ENCODE measurements around the gene MAP4K4.
A peak's percentile ranks its signal among the peaks of the same experiment; 100 is the strongest.

DNA sequence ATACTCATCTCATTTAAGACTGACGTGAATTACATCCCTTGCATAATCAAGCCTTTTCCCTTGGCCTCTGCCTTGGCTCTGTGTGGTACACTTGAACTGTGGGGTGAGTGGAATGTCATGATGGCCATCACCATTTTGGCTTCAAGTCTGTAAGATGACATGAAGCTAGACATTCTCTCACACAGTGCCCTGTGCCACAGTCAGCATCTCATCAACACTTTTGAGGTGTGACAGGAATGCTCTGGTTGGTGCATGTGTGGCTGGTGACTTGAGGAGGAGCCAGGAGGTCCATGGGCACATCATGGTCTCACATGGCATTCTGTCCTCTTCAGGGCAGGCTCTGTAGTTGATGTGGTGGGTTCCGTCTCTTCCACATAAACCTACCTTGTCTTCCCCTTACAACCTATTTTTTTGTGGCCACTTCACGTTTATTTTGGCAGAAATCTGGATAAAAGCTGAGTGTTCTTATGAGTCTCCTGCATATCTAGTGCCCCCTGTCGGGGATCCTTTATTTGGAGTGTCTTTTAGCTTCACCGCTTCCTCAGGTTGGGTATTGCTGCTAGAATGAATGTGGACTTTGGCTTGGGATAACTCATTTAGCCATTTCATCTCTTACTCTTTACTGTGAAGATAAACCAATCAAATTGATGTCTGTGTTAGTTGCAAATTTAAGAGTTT is 28.1 kb downstream of the MAP4K4 start:
- TF ChIP-seq, protein P1, sequence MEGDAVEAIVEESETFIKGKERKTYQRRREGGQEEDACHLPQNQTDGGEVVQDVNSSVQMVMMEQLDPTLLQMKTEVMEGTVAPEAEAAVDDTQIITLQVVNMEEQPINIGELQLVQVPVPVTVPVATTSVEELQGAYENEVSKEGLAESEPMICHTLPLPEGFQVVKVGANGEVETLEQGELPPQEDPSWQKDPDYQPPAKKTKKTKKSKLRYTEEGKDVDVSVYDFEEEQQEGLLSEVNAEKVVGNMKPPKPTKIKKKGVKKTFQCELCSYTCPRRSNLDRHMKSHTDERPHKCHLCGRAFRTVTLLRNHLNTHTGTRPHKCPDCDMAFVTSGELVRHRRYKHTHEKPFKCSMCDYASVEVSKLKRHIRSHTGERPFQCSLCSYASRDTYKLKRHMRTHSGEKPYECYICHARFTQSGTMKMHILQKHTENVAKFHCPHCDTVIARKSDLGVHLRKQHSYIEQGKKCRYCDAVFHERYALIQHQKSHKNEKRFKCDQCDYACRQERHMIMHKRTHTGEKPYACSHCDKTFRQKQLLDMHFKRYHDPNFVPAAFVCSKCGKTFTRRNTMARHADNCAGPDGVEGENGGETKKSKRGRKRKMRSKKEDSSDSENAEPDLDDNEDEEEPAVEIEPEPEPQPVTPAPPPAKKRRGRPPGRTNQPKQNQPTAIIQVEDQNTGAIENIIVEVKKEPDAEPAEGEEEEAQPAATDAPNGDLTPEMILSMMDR (IDR thresholded peaks at IDR 0.05; ENCODE audit: poor library complexity) = peak; percentile 10
- TF ChIP-seq EZH2phosphoT487 (IDR thresholded peaks at IDR 0.05; ENCODE audit: low read depth, severe bottlenecking, unreplicated experiment) = no peak
- TF ChIP-seq EZH2 (IDR thresholded peaks at IDR 0.05; ENCODE audit: borderline replicate concordance) = no peak
